MM.1S (cell line): Measurements from ENCODE around the gene OPTN.
A peak's percentile ranks its signal among the peaks of the same experiment; 100 is the strongest.
"Not testable (repeated sequence)": the region's sequence is repeated elsewhere in the genome, so short reads cannot be mapped to it uniquely, and the experiment has no call there.

Source experiments
- DNase-seq: peaks from one replicate; pipeline ENCODE4 v3.0.0-alpha.2; 2015
- H2AFZ ChIP-seq: fragments of 300-600 bp; sonication (generic); 2 replicates; pipeline ENCODE4 v1.6.0; 2016; ENCODE audit warnings: antibody characterized with exemption, low read length
- H3F3A ChIP-seq: fragments of 300-600 bp; sonication (generic); 2 replicates; pipeline ENCODE4 v1.6.1; 2016; ENCODE audit warnings: mild to moderate bottlenecking, antibody characterized with exemption, low read length, moderate library complexity, mixed read lengths; ENCODE audit not compliant: insufficient read depth
- H3K27ac ChIP-seq: fragments of 300-600 bp; sonication (generic); 2 replicates; pipeline ENCODE4 v1.5.1; 2016; ENCODE audit warnings: mild to moderate bottlenecking, low read length
- H3K27me3 ChIP-seq: fragments of 300-600 bp; sonication (generic); replicated peaks from 2 replicates; pipeline ENCODE4 v1.6.0; 2016; ENCODE audit warnings: low read length; ENCODE audit not compliant: insufficient read depth
- H3K36me3 ChIP-seq: fragments of 300-600 bp; sonication (generic); replicated peaks from 2 replicates; pipeline ENCODE4 v1.6.1; 2016; ENCODE audit warnings: mild to moderate bottlenecking, low read length, mixed read lengths; ENCODE audit not compliant: insufficient read depth
- H3K4me1 ChIP-seq: fragments of 300-600 bp; sonication (generic); 2 replicates; pipeline ENCODE4 v1.6.1; 2016; ENCODE audit warnings: low read length, mixed read lengths
- H3K4me2 ChIP-seq: fragments of 300-600 bp; sonication (generic); 2 replicates; pipeline ENCODE4 v1.6.0; 2016; ENCODE audit warnings: low read depth, low read length
- H3K4me3 ChIP-seq: fragments of 300-600 bp; sonication (generic); 2 replicates; pipeline ENCODE4 v1.5.1; 2016; ENCODE audit warnings: low read length, mixed read lengths
- H3K79me2 ChIP-seq: fragments of 300-600 bp; sonication (generic); 2 replicates; pipeline ENCODE4 v1.6.1; 2016; ENCODE audit warnings: mixed run types, low read length, mixed read lengths
- H3K9ac ChIP-seq: fragments of 300-600 bp; sonication (generic); 2 replicates; pipeline ENCODE4 v1.6.1; 2016; ENCODE audit warnings: low read length, mixed read lengths
- H3K9me2 ChIP-seq: fragments of 300-600 bp; sonication (generic); replicated peaks from 2 replicates; pipeline ENCODE4 v1.6.1; 2016; ENCODE audit warnings: mild to moderate bottlenecking, low read length, mixed read lengths; ENCODE audit not compliant: insufficient read depth
- H3K9me3 ChIP-seq: fragments of 300-600 bp; sonication (generic); replicated peaks from 2 replicates; pipeline ENCODE4 v1.6.1; 2016; ENCODE audit warnings: mild to moderate bottlenecking, low read length, mixed read lengths; ENCODE audit not compliant: insufficient read depth
- H4K20me1 ChIP-seq: fragments of 300-600 bp; sonication (generic); 2 replicates; pipeline ENCODE4 v1.6.1; 2016; ENCODE audit warnings: mild to moderate bottlenecking, low read length, moderate library complexity, mixed read lengths; ENCODE audit not compliant: insufficient read depth
- CTCF ChIP-seq: fragments of 300-600 bp; sonication (generic); IDR thresholded peaks from 2 replicates; pipeline ENCODE4 v1.5.1; 2016; ENCODE audit warnings: antibody characterized with exemption, low read length, mixed read lengths
- EZH2 ChIP-seq: fragments of 300-600 bp; sonication (generic); optimal IDR thresholded peaks from 2 replicates; pipeline ENCODE3; 2017; ENCODE audit warnings: low read depth, mild to moderate bottlenecking, antibody characterized with exemption, low read length, mixed read lengths
- EZH2phosphoT487 ChIP-seq: fragments of 300-600 bp; sonication (generic); IDR thresholded peaks from 2 replicates; pipeline ENCODE4 v1.6.1; 2018; ENCODE audit warnings: antibody characterized with exemption, low read length

OPTN gene

GRCh38 chr10:13152296-13152695, 52.3 kb downstream of the OPTN start:
- Histone ChIP-seq H3K27ac (no peak overlapping the region), H3K9ac (no peak overlapping the region), H3K27me3 (no peaks in the 10 kb centered on the region), H3K36me3 (no peaks in the 10 kb centered on the region), H4K20me1 (no peaks in the 10 kb centered on the region), H3K79me2 (no peaks in the 10 kb centered on the region), H3K9me3 (no peaks in the 10 kb centered on the region), H3K4me1 (no peaks in the 10 kb centered on the region), H3K4me3 (no peak overlapping the region), H3K9me2 (no peaks in the 10 kb centered on the region), H3K4me2 (no peak overlapping the region), H3F3A (no peaks in the 10 kb centered on the region), H2AFZ (no peak overlapping the region)
- TF ChIP-seq EZH2 (no peak), EZH2phosphoT487 (no peak), CTCF (no peak)
- no peak for DNase-seq

- H2AFZ ChIP-seq, H4K20me1 ChIP-seq, H3K27me3 ChIP-seq, H3K4me3 ChIP-seq, H3K9me2 ChIP-seq, H3F3A ChIP-seq, DNase-seq, H3K4me2 ChIP-seq, H3K79me2 ChIP-seq, H3K9me3 ChIP-seq, H3K9ac ChIP-seq, H3K27ac ChIP-seq, H3K36me3 ChIP-seq, H3K4me1 ChIP-seq: not testable (repeated sequence)
These were observed 55.9 kb downstream of the OPTN start for GRCh38 chr10:13155860-13156259.

- Histone ChIP-seq H3K27me3 (no peaks in the 10 kb centered on the region), H3K9me3 (no peaks in the 10 kb centered on the region), H4K20me1 (no peaks in the 10 kb centered on the region), H3K4me2 (no peak overlapping the region; the same call in 1 of the 2 replicates), H3K4me3 (no peak overlapping the region), H3K36me3 (no peaks in the 10 kb centered on the region), H3K4me1 (peaks cover 8% of the 10 kb centered on the region), H3K27ac (no peak overlapping the region), H2AFZ (0 out of 2 replicates have a peak overlapping the region, but pooled peaks have one; percentile 38), H3F3A (no peaks in the 10 kb centered on the region), H3K79me2 (peaks cover 17% of the 10 kb centered on the region), H3K9ac (no peak overlapping the region), H3K9me2 (no peaks in the 10 kb centered on the region)
- DNase-seq: no peak
- TF ChIP-seq CTCF: no peak
- no peak for TF ChIP-seq EZH2phosphoT487
- TF ChIP-seq EZH2: no peak
These were observed 58.4 kb downstream of the OPTN start for GRCh38 chr10:13158401-13158800.

- Histone ChIP-seq H3K9ac (peak within 1 kb of the TSS; percentile 71), H3K4me2 (peak within 1 kb of the TSS; percentile 95), H3K9me2 (no peaks in the 10 kb centered on the region), H3F3A (no peaks in the 10 kb centered on the region), H3K27ac (no peak within 1 kb of the TSS), H2AFZ (peak within 1 kb of the TSS; percentile 74), H3K4me3 (peak within 1 kb of the TSS; percentile 80), H3K27me3 (no peaks in the 10 kb centered on the region), H4K20me1 (no peaks in the 10 kb centered on the region), H3K36me3 (peaks cover 4% of the 10 kb centered on the region; the same call in 1 of the 2 replicates), H3K79me2 (peaks cover 42% of the 10 kb centered on the region), H3K4me1 (peaks cover 8% of the 10 kb centered on the region), H3K9me3 (no peaks in the 10 kb centered on the region)
- DNase-seq: peak; percentile 100
- TF ChIP-seq CTCF: peak; percentile 81
- no peak for TF ChIP-seq EZH2
- no peak for TF ChIP-seq EZH2phosphoT487
These were observed 61.2 kb downstream of the OPTN start, which contains the start of gene MCM10 for GRCh38 chr10:13160934-13161856. Gene MCM10 (plus strand): TSS chr10:13161558. CDS start chr10:13164203, 2,645 bp downstream.
